DND-41 (cell line): ENCODE data around the gene TTBK2.
"Not testable (repeated sequence)": the region's sequence is repeated elsewhere in the genome, so short reads cannot be mapped to it uniquely, and the experiment has no call there.

Source experiments
- ATAC-seq: fragments of 200-7000 bp; cut with Tn5 transposase; 3 replicates; pipeline ENCODE4 v1.9.1; 2021; ENCODE audit warnings: low read depth; ENCODE audit not compliant: insufficient read depth
- DNase-seq: peaks from one replicate; pipeline ENCODE4 v3.0.0-alpha.2; 2020
- H2AFZ ChIP-seq: 2 replicates; pipeline ENCODE4 v1.6.0; 2012; ENCODE audit warnings: low read depth, low read length
- H3K27ac ChIP-seq: 2 replicates; pipeline ENCODE4 v1.5.1; 2012; ENCODE audit warnings: low read length, inconsistent platforms
- H3K27me3 ChIP-seq: fragments of 200-600 bp; sonication (generic); 2 replicates; pipeline ENCODE4 v1.6.0; 2012; ENCODE audit warnings: low read length, mild to moderate bottlenecking, inconsistent platforms; ENCODE audit not compliant: insufficient read depth, poor library complexity
- H3K36me3 ChIP-seq: 2 replicates; pipeline ENCODE4 v1.5.1; 2012; ENCODE audit warnings: low read length, inconsistent platforms; ENCODE audit not compliant: insufficient read depth
- H3K4me1 ChIP-seq: 2 replicates; pipeline ENCODE4 v1.5.1; 2012; ENCODE audit warnings: mild to moderate bottlenecking, low read length; ENCODE audit not compliant: insufficient read depth
- H3K4me2 ChIP-seq: 2 replicates; pipeline ENCODE4 v1.6.0; 2012; ENCODE audit warnings: mild to moderate bottlenecking, moderate library complexity, low read length, inconsistent platforms; ENCODE audit not compliant: insufficient read depth
- H3K4me3 ChIP-seq, 2 experiments: fragments of 200-600 bp in 1 of 2; shearing (Covaris generic) in 1 of 2; 2 replicates each; pipeline ENCODE4 v1.5.1; 2012 to 2016; ENCODE audit warnings: inconsistent platforms in 2 of 2, low read length in 2 of 2, mild to moderate bottlenecking in 2 of 2, low read depth in 1 of 2, moderate library complexity in 1 of 2
- H3K79me2 ChIP-seq: 2 replicates; pipeline ENCODE4 v1.6.0; 2012; ENCODE audit warnings: low read length, inconsistent platforms; ENCODE audit not compliant: insufficient read depth
- H3K9ac ChIP-seq: 2 replicates; pipeline ENCODE4 v1.6.0; 2012; ENCODE audit warnings: low read depth, mild to moderate bottlenecking, inconsistent platforms, low read length, moderate library complexity
- H3K9me3 ChIP-seq: 2 replicates; pipeline ENCODE4 v1.5.1; 2012; ENCODE audit warnings: low read length, moderate library complexity, mild to moderate bottlenecking, inconsistent platforms; ENCODE audit not compliant: insufficient read depth, severe bottlenecking
- H4K20me1 ChIP-seq: 2 replicates; pipeline ENCODE4 v1.6.0; 2012; ENCODE audit warnings: low read length; ENCODE audit not compliant: insufficient read depth
- CTCF ChIP-seq: IDR thresholded peaks from 2 replicates; pipeline ENCODE4 v1.5.1; 2012; ENCODE audit warnings: borderline replicate concordance, low read length, moderate library complexity, mild to moderate bottlenecking; ENCODE audit not compliant: poor library complexity, severe bottlenecking; ENCODE audit errors: extremely low read depth
- EZH2 ChIP-seq: IDR thresholded peaks from 3 replicates; pipeline ENCODE4 v1.6.1; 2012; ENCODE audit warnings: borderline replicate concordance, low read depth, mild to moderate bottlenecking, moderate library complexity, low read length, inconsistent platforms; ENCODE audit not compliant: severe bottlenecking

TTBK2 gene

GRCh38 chr15:42903388-42904324 lies 16.9 kb downstream of the TTBK2 start:
- Histone ChIP-seq H4K20me1 (0 out of 2 replicates have a peak, but pooled peaks cover under 1% of the 10 kb centered on the region), H3K27me3 (no peaks in the 10 kb centered on the region), H2AFZ (no peak overlapping the region), H3K9ac (no peak overlapping the region), H3K27ac (no peak overlapping the region), H3K36me3 (no peaks in the 10 kb centered on the region), H3K9me3 (no peaks in the 10 kb centered on the region), H3K4me1 (no peaks in the 10 kb centered on the region), H3K4me3 (no peak overlapping the region), H3K4me2 (no peak overlapping the region), H3K79me2 (peaks cover 23% of the 10 kb centered on the region; the same call in 1 of the 2 replicates)
- TF ChIP-seq CTCF (no peak), EZH2 (no peak)
- no peak for DNase-seq
- ATAC-seq = no peak

GRCh38 chr15:42893911-42894310 lies 26.7 kb downstream of the TTBK2 start:
- not testable (repeated sequence) for DNase-seq, H4K20me1 ChIP-seq, H3K9ac ChIP-seq, ATAC-seq, H3K4me1 ChIP-seq, H3K4me3 ChIP-seq, H3K27me3 ChIP-seq, H3K36me3 ChIP-seq, H2AFZ ChIP-seq, H3K4me2 ChIP-seq, H3K27ac ChIP-seq, H3K9me3 ChIP-seq
- H3K79me2 ChIP-seq = peaks cover 20% of the 10 kb centered on the region

GRCh38 chr15:42891569-42891968 lies 29.0 kb downstream of the TTBK2 start:
- Histone ChIP-seq H3K4me2 (no peak overlapping the region), H4K20me1 (no peaks in the 10 kb centered on the region), H3K36me3 (no peaks in the 10 kb centered on the region), H3K79me2 (peaks cover 10% of the 10 kb centered on the region), H3K27me3 (no peaks in the 10 kb centered on the region), H3K27ac (no peak overlapping the region), H3K9ac (no peak overlapping the region), H3K4me3 (no peak overlapping the region), H2AFZ (no peak overlapping the region), H3K9me3 (no peaks in the 10 kb centered on the region), H3K4me1 (no peaks in the 10 kb centered on the region)
- ATAC-seq (no peak), DNase-seq (no peak)
- no peak for TF ChIP-seq CTCF
- TF ChIP-seq EZH2 = no peak

- Histone ChIP-seq H3K79me2 (peaks cover 6% of the 10 kb centered on the region; the same call in 1 of the 2 replicates), H3K9ac (no peak overlapping the region), H3K36me3 (no peaks in the 10 kb centered on the region), H3K4me3 (no peak overlapping the region), H3K27ac (no peak overlapping the region), H3K4me1 (no peaks in the 10 kb centered on the region), H3K27me3 (no peaks in the 10 kb centered on the region), H3K9me3 (no peaks in the 10 kb centered on the region), H2AFZ (no peak overlapping the region), H4K20me1 (no peaks in the 10 kb centered on the region), H3K4me2 (no peak overlapping the region)
- no peak for ATAC-seq
- no peak for TF ChIP-seq CTCF
- TF ChIP-seq EZH2 = no peak
- no peak for DNase-seq
Observed at GRCh38 chr15:42890161-42890913, 30.2 kb downstream of the TTBK2 start.

GRCh38 chr15:42887384-42887783 lies 33.2 kb downstream of the TTBK2 start:
- not testable (repeated sequence) for H2AFZ ChIP-seq, ATAC-seq, H3K4me3 ChIP-seq, H3K4me2 ChIP-seq, H3K27ac ChIP-seq, H3K9ac ChIP-seq, H3K79me2 ChIP-seq, H4K20me1 ChIP-seq, H3K9me3 ChIP-seq, H3K27me3 ChIP-seq, H3K36me3 ChIP-seq, DNase-seq, H3K4me1 ChIP-seq
